HG03060 (cell line): Measurements from ENCODE around the gene PCSK5.
A peak's percentile ranks its signal among the peaks of the same experiment; 100 is the strongest.
"Not testable (repeated sequence)": the region's sequence is repeated elsewhere in the genome, so short reads cannot be mapped to it uniquely, and the experiment has no call there.

Experiments used
- ATAC-seq: cut with Tn5 transposase; IDR thresholded peaks from one replicate; pipeline ENCODE4 v1.9.1; 2021; ENCODE audit warnings: low read depth, moderate number of reproducible peaks; ENCODE audit not compliant: unreplicated experiment

Gene PCSK5

GRCh38 chr9:75890472-75891276 is at the start of gene PCSK5:
TSS of gene PCSK5 (plus strand) at chr9:75890673. CDS start at chr9:75891182, 509 bp downstream.
- ATAC-seq: no peak

DNA sequence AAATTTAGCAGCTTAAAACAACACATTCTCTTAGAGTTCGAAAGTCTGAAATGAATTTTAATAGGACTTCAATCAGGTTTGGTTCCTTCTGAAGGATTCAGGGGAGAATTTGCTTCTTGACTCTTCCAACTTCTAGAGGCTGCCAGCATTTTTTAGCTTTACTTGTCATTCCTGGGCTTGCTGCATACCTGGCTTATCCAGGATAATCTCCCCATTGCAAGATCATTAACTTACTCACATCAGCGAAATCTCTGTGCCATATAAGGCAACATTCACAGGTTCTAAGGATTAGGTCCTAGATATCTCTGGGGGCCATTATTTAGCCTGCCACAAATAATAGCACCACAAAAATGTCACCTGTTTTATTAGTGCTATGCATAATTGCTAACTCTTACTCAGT is 46.2 kb upstream of the PCSK5 start:
- ATAC-seq: no peak

DNA sequence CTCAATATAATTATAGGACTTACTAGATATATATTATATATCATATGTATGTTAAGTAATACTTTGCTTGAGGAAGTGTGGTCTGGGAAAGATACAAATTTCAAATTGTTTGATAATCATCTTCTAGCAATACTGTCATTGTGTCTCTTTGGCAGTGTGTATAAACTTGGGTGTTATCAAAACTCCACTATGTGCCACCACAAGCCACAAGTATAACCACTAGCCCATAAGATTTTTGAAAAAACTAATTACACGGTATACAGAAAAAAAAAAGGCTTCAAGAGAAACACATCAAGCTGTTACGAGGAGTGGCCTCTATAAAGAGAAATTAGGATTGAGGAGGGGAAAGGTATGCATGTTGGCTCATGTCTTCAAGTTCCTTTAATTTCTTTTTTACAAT is 44.7 kb upstream of the PCSK5 start:
- ATAC-seq: no peak

GRCh38 chr9:75847085-75847484 is 43.4 kb upstream of the PCSK5 start:
- ATAC-seq: no peak

DNA sequence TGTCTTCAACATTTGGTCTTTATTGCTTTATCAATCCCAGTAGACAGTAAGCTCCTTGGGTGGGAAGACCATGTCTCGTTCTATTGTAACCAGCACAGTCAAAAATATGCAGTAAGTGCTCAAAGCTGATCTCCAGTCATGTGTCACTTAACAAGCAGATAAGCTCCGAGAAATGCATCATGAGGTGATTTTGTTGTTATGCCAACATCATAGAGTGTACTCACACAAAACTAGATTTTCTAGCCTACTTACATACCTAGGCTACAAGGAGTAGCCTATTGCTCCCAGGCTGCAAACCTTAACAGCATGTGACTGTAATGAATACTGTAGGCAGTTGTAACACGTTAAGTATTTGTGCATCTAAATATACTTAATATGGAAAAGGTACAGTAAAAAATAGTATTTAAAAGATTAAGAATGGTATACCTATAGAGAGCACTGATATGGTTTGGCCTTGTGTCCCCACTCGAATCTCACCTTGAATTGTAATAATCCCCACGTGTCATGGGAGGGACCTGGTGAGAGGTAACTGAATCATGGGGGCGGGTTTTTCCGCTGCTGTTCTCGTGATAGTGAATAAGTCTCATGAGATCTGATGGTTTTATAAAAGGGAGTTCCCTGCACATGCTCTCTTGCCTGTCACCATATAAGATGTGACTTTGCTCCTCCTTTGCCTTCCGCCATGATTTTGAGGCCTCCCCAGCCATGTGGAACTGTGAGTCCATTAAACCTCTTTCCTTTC is 39.8 kb upstream of the PCSK5 start:
- ATAC-seq: no peak

GRCh38 chr9:75851917-75852316 is 38.6 kb upstream of the PCSK5 start:
- no peak for ATAC-seq

DNA sequence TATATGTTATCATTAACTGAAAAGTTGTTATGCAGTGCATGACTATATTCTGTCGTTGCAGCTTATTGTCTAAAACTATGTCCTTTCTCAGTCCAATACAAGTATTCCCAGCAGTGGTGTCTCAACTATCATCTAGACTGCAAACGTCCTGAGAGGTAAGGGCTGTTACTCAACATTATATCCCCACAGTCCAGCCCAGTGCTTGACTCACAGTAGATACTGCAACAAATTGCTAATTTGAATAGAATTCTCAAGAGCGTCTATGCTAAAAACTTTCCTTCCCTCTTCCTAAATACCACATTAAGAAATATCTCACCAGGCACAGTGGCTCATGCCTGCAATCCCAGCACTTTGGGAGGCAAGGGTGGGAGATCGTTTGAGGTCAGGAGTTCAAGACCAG is 37.7 kb upstream of the PCSK5 start:
- ATAC-seq: no peak

- ATAC-seq: no peak
Measured at GRCh38 chr9:75855509-75855908, 35.0 kb upstream of the PCSK5 start.

GRCh38 chr9:75858497-75859092 is 31.9 kb upstream of the PCSK5 start:
- no peak for ATAC-seq

DNA sequence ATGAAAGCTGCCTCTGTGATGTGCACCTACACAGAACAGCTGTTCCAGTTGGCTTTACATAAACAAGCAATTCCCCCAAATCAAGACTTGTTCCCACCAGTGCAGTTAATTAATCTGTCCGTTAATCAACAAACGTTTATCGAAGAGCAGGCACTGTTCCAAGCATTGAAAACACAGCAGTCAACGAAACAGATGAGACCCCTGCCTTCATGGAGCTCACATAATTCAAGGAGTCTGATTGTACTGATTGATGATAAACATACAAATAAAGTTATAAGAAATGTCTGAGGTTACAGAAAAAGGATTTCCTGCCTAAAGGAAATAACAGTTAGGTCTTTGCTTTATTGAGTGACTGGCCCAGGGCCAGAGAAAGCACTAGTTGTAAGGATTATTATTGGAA is 26.2 kb upstream of the PCSK5 start:
- no peak for ATAC-seq

DNA sequence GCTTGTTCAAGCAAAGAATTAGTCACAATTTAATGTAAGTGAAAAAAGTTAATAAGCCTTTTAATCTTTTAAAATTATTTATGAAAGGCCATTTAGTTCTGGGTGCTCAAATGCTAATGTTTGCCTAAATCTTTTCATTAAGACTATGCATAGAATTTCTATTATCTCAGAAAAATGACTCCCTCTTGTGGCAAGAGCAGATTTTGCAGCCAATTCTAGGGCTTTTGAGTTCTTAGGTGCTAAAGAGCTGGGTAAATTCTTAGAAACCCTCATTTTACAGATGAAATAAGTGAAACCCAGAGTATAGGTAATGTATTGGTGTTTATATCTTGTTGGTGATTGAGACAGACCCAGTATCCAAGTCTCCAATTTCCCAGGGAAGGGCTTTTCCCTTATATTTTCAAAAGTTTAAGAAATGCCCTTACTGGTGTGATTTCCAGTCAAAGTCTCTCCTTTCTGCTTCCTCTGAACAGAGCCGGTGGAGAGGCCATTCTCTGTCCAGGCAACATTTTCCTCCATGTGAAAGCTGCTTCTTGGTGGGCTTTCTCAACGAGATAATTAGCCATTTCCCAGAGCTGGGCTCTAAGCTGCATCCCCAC is 24.1 kb upstream of the PCSK5 start:
- ATAC-seq: peak; percentile 49

- ATAC-seq: not testable (repeated sequence)
Measured at GRCh38 chr9:75868526-75868925, 21.9 kb upstream of the PCSK5 start.

- no peak for ATAC-seq
Measured at GRCh38 chr9:75869236-75869635, 21.2 kb upstream of the PCSK5 start.

- ATAC-seq: no peak
Measured at GRCh38 chr9:75870450-75870849, 20.0 kb upstream of the PCSK5 start.

DNA sequence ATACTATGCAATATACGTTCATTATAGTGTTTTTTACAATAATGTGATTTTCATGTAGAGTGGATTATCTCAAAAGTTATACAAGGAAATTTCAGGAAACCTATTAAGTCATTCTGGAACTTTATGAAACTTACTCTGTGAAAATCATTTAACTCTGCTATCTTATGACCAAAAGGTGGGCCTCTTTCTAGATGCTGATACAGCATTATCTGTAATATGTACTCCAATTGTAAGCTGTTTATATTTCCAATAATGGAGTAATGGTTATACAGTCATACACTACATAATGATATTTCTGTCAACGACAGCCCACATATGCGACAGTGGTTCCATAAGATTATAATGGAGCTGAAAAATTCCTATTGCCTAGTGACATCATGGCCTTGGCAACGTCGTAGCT is 18.8 kb upstream of the PCSK5 start:
- no peak for ATAC-seq

DNA sequence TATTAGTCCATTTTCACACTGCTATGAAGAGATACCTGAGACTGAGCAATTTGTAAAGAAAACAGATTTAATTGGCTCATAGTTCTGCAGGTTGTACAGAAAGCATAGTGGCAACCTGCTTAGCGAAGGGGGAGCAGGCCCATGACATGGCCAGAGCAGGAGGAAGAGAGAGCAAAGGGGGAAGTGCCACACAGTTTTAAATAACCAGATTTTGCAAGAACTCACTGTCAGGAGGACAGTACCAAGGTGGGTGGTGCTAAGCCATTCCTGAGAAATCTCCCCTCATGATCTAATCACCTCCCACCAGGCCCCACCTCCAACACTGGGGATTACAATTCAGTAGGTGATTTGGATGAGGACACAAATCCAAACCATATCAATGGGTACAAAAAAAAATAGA is 16.8 kb upstream of the PCSK5 start:
- no peak for ATAC-seq

DNA sequence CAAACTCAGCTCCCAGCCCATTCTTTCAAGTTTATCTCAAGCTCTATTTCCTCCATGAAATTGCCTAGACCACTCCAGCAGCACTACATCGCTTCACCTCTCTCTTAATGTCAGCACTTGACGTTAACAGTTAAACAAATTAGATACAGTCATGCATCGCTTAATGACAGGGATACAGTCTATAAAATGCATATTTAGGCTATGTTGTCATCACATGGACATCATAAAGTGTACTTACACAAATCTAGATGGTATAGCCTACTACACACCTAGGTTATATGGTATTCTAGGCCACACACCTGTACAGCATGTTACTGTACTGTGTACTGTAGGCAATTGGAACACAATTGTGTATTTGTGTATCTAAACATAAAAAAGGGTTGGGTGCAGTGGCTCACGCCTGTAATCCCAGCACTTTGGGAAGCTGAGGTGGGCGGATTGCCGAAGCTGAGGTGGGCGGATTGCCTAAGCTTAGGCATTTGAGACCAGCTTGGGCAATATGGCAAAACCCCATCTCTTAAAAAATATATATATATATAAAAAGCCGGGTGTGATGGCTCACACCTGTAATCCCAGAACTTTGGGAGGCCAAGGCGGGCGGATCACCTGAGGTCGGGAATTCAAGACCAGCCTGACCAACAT is 13.4 kb upstream of the PCSK5 start:
- ATAC-seq: no peak

- ATAC-seq: no peak
Measured at GRCh38 chr9:75878488-75878860, 12.0 kb upstream of the PCSK5 start.

- no peak for ATAC-seq
Measured at GRCh38 chr9:75880618-75881017, 9.9 kb upstream of the PCSK5 start.

DNA sequence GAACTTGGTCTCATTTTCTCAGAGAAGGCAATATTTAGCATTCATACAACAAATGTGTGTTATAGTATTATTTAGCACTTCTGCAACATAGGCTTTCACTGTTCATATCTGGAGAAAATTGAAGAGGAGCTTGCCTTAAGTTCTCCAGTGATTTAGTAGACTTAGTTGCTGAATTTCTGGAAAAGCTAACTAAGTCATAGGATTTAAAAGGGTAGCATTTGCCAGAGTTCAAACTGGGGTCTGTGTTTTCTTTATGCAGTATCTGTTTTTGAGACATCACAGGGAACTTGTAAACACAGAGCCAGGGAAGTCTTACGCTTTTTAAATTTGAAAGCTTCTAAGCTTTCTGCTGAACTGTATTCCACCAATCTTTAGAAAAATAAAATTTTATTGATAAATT is 8.7 kb upstream of the PCSK5 start:
- no peak for ATAC-seq

- ATAC-seq: no peak
Measured at GRCh38 chr9:75885652-75886051, 4.8 kb upstream of the PCSK5 start.
